ENCODE measurements around the gene RAB31. TPM values are rescaled to one million over a fixed set of nuclear protein-coding genes. Genes with fewer than 3 reads are reported as not detected.

RAB31 gene
- total RNA-seq, 1 donor from 2014 or later = 44.2 TPM

DNA sequence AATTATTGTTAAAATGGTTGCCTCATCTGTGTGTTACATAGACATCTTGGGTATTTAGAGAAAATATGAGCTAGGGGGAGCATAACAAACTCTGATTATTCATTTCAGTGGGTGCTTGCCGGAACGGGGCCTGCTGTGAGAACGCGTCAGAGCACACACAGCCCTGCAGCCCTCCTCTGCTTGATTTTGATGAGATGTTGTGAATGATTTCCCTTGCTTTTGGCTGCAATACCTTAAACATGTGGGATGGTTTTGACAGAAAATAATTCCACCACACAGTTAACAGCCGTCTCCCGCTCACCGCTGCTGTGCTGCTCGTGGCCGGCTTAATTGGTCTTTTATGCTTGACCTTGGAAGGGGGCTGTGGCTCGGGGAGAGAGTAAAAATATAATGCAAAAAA is 127.7 kb downstream of the RAB31 start:
- Histone ChIP-seq H3K27me3 (ENCODE audit: control insufficient read depth, insufficient read depth, low read length) (no peaks in the 10 kb centered on the region), H3K4me3 (ENCODE audit: low read depth, low read length) (no peak overlapping the region), H3K36me3 (ENCODE audit: control insufficient read depth, insufficient read depth, low read length) (no peaks in the 10 kb centered on the region)
- DNase-seq (ENCODE audit: low read depth) = no peak
- TF ChIP-seq, protein P1, sequence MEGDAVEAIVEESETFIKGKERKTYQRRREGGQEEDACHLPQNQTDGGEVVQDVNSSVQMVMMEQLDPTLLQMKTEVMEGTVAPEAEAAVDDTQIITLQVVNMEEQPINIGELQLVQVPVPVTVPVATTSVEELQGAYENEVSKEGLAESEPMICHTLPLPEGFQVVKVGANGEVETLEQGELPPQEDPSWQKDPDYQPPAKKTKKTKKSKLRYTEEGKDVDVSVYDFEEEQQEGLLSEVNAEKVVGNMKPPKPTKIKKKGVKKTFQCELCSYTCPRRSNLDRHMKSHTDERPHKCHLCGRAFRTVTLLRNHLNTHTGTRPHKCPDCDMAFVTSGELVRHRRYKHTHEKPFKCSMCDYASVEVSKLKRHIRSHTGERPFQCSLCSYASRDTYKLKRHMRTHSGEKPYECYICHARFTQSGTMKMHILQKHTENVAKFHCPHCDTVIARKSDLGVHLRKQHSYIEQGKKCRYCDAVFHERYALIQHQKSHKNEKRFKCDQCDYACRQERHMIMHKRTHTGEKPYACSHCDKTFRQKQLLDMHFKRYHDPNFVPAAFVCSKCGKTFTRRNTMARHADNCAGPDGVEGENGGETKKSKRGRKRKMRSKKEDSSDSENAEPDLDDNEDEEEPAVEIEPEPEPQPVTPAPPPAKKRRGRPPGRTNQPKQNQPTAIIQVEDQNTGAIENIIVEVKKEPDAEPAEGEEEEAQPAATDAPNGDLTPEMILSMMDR (IDR thresholded peaks at IDR 0.05; ENCODE audit: insufficient read depth, low read length, poor library complexity, severe bottlenecking) = no peak

DNA sequence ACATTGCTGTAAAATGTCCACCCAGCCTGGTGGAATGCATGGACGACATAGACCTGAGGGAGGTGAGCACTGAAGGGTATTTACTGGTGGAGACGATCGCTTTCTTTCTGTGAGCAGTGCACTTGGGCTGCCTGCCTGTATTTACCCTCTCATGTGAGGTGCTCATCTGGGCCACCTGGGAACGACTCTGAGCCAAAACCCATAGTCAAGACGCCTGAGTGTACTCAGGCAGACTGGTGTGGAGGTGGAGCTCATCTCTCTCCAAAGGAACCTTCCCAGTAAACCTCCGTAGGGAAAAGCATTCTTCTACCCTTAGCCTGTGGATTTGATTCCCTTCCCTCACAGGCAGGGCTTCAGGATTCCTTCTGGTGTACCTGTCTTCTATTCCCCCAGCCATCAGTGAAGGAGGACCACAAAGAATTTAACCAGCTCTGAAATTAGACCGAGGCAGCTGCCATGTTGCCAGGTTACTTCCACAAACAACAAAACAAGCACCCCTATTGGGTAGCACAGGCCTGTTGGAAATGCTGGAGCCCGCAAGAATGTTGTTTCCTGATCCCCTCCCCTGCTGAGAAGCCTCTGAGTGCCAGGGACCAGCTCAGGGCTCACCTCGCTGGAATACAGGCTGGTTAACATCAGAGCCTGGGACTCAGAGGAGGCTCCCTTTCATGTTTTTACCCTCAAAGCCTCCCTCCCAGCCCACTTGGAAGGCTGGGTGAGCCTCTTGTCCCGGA is 130.2 kb downstream of the RAB31 start:
- no peak for DNase-seq (ENCODE audit: low read depth)
- Histone ChIP-seq H3K4me3 (ENCODE audit: low read depth, low read length) (no peak overlapping the region), H3K27me3 (ENCODE audit: control insufficient read depth, insufficient read depth, low read length) (no peaks in the 10 kb centered on the region), H3K36me3 (ENCODE audit: control insufficient read depth, insufficient read depth, low read length) (no peaks in the 10 kb centered on the region)
- TF ChIP-seq, protein P1 (IDR thresholded peaks at IDR 0.05; ENCODE audit: insufficient read depth, low read length, poor library complexity, severe bottlenecking) = no peak

DNA sequence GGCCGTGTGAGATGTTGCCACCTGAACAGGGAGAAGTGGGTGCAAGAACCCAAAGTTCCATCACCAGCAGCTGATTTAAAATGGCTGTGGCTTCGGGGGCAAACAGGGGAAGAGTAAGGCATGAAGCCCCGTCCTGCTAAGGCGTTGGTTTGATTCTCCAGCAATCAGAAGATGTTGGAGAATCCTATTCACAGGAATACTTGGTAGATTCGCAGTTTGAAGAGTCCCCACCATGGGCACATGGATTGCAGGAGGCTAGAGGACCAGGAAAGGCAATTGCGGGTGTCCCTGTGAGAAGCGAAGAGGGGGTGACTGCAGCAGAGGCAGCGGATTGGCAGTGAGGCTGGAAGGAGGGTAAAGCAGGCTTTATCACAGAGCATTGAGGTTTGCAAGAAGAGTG is 131.1 kb downstream of the RAB31 start:
- no peaks in the 10 kb centered on the region for H3K27me3 ChIP-seq (ENCODE audit: control insufficient read depth, insufficient read depth, low read length)
- H3K4me3 ChIP-seq (ENCODE audit: low read depth, low read length) = no peak overlapping the region
- no peaks in the 10 kb centered on the region for H3K36me3 ChIP-seq (ENCODE audit: control insufficient read depth, insufficient read depth, low read length)
- no peak for DNase-seq (ENCODE audit: low read depth)
- TF ChIP-seq, protein P1 (IDR thresholded peaks at IDR 0.05; ENCODE audit: insufficient read depth, low read length, poor library complexity, severe bottlenecking) = no peak

DNA sequence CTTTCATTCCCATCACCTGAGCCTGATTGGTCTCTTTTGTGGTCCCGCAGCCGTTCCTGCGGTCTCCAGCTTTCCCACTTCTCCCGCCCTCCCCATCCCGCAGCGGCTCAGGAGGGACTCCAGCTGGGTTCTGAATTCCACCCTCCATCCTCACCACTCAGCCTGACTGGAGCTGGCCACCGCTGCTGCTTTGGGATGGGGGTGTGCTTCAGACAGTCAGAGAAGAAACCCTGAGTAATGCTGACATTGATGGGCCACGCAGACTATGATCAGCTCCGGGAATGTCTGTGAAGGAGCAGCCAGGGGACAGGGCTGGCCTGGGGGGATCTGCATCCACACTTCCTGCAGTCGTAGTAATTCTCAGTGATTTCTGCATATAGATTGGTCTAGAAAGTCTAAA is 131.8 kb downstream of the RAB31 start:
- DNase-seq (ENCODE audit: low read depth) = no peak
- Histone ChIP-seq H3K36me3 (ENCODE audit: control insufficient read depth, insufficient read depth, low read length) (no peaks in the 10 kb centered on the region), H3K4me3 (ENCODE audit: low read depth, low read length) (no peak overlapping the region), H3K27me3 (ENCODE audit: control insufficient read depth, insufficient read depth, low read length) (no peaks in the 10 kb centered on the region)
- TF ChIP-seq, protein P1 (IDR thresholded peaks at IDR 0.05; ENCODE audit: insufficient read depth, low read length, poor library complexity, severe bottlenecking) = no peak

DNA sequence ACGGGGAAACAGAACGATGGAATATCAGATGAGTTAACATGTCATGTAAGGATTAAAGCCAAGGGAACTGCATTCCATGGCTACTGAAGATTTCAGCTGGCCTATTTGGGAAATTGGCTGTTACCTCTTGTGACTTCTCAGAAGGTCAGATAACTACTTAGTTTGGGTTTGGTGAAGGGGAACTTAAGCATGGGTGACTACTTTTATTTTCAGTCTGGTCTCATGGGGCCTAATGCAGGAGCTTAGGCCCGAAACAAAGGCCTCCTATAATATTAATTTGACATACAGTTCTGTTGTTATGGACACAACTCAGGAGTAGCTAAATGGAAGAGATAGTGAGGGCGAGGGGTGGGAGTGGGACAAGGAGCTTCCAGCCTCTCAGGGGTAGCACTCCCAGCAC is 133.7 kb downstream of the RAB31 start:
- no peaks in the 10 kb centered on the region for H3K27me3 ChIP-seq (ENCODE audit: control insufficient read depth, insufficient read depth, low read length)
- TF ChIP-seq, protein P1 (IDR thresholded peaks at IDR 0.05; ENCODE audit: insufficient read depth, low read length, poor library complexity, severe bottlenecking) = no peak
- no peak overlapping the region for H3K4me3 ChIP-seq (ENCODE audit: low read depth, low read length)
- no peaks in the 10 kb centered on the region for H3K36me3 ChIP-seq (ENCODE audit: control insufficient read depth, insufficient read depth, low read length)
- no peak for DNase-seq (ENCODE audit: low read depth)

DNA sequence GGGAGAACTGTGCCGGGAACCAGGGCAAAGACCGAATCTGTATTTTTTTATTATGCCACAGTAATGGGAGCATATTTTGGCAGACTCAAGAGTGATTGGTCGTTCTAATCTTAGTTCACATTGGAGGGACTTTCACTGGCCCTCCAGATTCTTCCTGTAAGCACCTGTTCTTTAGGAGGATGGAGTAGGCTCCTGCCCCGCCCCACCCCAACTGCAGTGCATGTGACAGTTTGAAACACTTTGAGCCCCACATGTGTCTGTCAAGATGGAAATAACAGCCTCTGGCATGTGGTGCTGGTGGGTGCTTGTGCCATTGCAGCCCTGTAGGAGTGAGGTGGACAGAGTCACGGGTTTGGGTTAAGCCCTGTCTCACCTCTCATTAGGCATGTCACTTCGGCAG is 134.3 kb downstream of the RAB31 start:
- no peak overlapping the region for H3K4me3 ChIP-seq (ENCODE audit: low read depth, low read length)
- H3K27me3 ChIP-seq (ENCODE audit: control insufficient read depth, insufficient read depth, low read length) = no peaks in the 10 kb centered on the region
- H3K36me3 ChIP-seq (ENCODE audit: control insufficient read depth, insufficient read depth, low read length) = no peaks in the 10 kb centered on the region
- TF ChIP-seq, protein P1 (IDR thresholded peaks at IDR 0.05; ENCODE audit: insufficient read depth, low read length, poor library complexity, severe bottlenecking) = no peak
- DNase-seq (ENCODE audit: low read depth) = no peak
